ENCODE results near the gene OR5I1.

DNA sequence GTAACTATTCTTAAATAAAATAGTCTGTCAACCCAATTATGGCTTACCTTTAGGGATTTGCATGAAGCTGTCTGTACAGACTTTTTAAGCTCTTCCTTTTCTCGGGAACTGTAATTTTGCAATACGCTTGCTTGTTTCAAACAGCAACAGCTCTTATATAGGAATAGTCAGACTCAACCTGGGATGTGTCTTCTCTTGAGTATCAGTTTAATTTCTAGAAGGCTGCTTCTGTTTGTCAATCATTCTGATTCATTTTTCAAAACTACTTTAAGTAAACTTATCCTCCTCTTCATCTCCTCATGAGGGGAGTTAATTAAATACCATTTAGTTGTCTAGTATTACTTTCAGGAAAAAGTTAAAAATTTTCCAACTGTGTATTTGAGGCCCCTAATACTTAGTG lies 33.6 kb upstream of the OR5I1 start, which contains the start of gene OR10AG1:
- no peak for TF ChIP-seq CTCF (conservative IDR thresholded peaks at IDR 0.05 in 1 of 2, IDR thresholded peaks at IDR 0.05 in 1 of 2; ENCODE audit: extremely low read depth in 1 of 2, insufficient read depth in 1 of 2, low read depth in 1 of 2, low read length in 2 of 2)
- no peak for TF ChIP-seq EZH2 (IDR thresholded peaks at IDR 0.05; ENCODE audit: borderline replicate concordance, low read length)
